ENCODE data around the gene MAP3K13.

MAP3K13 gene

GRCh38 chr3:185503521-185503920 lies 140.6 kb downstream of the MAP3K13 start:
- H3K4ac ChIP-seq (ENCODE audit: low read depth, low read length), result no peak overlapping the region
- WGBS (ENCODE audit: extremely low coverage, insufficient coverage, insufficient read length), result no CpG with 5 or more reads among the region's 1 CpG
- no peak overlapping the region for H3K23ac ChIP-seq (ENCODE audit: low read length)
- DNase-seq, result no peak
- H3K14ac ChIP-seq (ENCODE audit: low read length), result no peak overlapping the region
- H3K4me3 ChIP-seq (ENCODE audit: low read depth, low read length), result no peak overlapping the region
- H3K79me1 ChIP-seq (ENCODE audit: low read length), result peaks cover 4% of the 10 kb centered on the region
- no peaks in the 10 kb centered on the region for H3K36me3 ChIP-seq (ENCODE audit: control insufficient read depth in 1 of 2, insufficient read depth in 2 of 2, low read length in 2 of 2)
- peaks cover 0 to 2% of the 10 kb centered on the region in 2 experiments for H3K4me1 ChIP-seq (ENCODE audit: control insufficient read depth in 1 of 2, insufficient read depth in 2 of 2, low read length in 2 of 2)
- H3K27ac ChIP-seq (ENCODE audit: low read depth, low read length), result no peak overlapping the region
- H4K12ac ChIP-seq (ENCODE audit: low read depth, low read length), result no peak overlapping the region
- no peak overlapping the region for H4K8ac ChIP-seq (ENCODE audit: low read depth, low read length)
- H3K9me3 ChIP-seq (ENCODE audit: insufficient read depth, low read depth, low read length), result peaks cover 1% of the 10 kb centered on the region
- no peak overlapping the region for H2BK120ac ChIP-seq (ENCODE audit: insufficient read depth, low read length, poor library complexity)
- H3K27me3 ChIP-seq (ENCODE audit: insufficient read depth, low read length), result no peaks in the 10 kb centered on the region
- no peak overlapping the region for H4K91ac ChIP-seq (ENCODE audit: low read depth, low read length)
- no peak overlapping the region for H3K18ac ChIP-seq (ENCODE audit: low read length)
- no peak overlapping the region for H3K9ac ChIP-seq (ENCODE audit: low read length)
- H3K79me2 ChIP-seq (ENCODE audit: control insufficient read depth, insufficient read depth, low read length, poor library complexity), result peaks cover 2% of the 10 kb centered on the region
- H3K4me2 ChIP-seq (ENCODE audit: low read length), result no peak overlapping the region
- no peak overlapping the region for H2BK5ac ChIP-seq (ENCODE audit: low read depth, low read length, poor library complexity)
- no peak overlapping the region for H2AK5ac ChIP-seq (ENCODE audit: low read length)
- H2AFZ ChIP-seq (ENCODE audit: insufficient read depth, low read length, poor library complexity), result no peak overlapping the region
- H2BK12ac ChIP-seq (ENCODE audit: low read length), result no peak overlapping the region

DNA sequence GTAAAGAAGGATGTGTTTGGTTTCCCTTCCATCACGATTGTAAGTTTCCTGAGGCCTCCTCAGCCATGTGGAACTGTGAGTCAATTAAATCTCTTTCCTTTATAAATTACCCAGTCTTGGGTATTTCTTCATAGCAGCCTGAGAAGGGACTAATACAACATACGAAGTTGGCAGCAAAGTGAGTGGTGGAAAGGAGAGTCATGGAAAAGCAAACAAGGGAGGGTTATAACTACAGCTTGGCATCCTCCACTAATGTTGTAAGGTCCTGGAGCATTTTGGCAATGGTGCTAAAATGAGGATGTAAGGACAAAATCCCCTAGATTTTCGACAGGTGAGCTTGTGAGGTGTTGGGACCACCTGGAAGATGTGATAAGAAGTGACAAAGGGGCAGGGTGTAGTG lies 141.7 kb downstream of the MAP3K13 start:
- H3K27ac ChIP-seq (ENCODE audit: low read depth, low read length), result no peak overlapping the region
- no peak overlapping the region for H3K4ac ChIP-seq (ENCODE audit: low read depth, low read length)
- no peak overlapping the region for H3K14ac ChIP-seq (ENCODE audit: low read length)
- H3K79me1 ChIP-seq (ENCODE audit: low read length), result no peaks in the 10 kb centered on the region
- no peaks in the 10 kb centered on the region for H3K36me3 ChIP-seq (ENCODE audit: control insufficient read depth in 1 of 2, insufficient read depth in 2 of 2, low read length in 2 of 2)
- no peak overlapping the region for H2BK5ac ChIP-seq (ENCODE audit: low read depth, low read length, poor library complexity)
- H3K9me3 ChIP-seq (ENCODE audit: insufficient read depth, low read depth, low read length), result peaks cover 1% of the 10 kb centered on the region
- H2BK12ac ChIP-seq (ENCODE audit: low read length), result no peak overlapping the region
- H2AFZ ChIP-seq (ENCODE audit: insufficient read depth, low read length, poor library complexity), result no peak overlapping the region
- H3K27me3 ChIP-seq (ENCODE audit: insufficient read depth, low read length), result no peaks in the 10 kb centered on the region
- no peak for DNase-seq
- WGBS (ENCODE audit: extremely low coverage, insufficient coverage, insufficient read length), result no CpG with 5 or more reads among the region's 3 CpGs
- H4K12ac ChIP-seq (ENCODE audit: low read depth, low read length), result no peak overlapping the region
- no peak overlapping the region for H4K91ac ChIP-seq (ENCODE audit: low read depth, low read length)
- peaks cover 0 to 2% of the 10 kb centered on the region in 2 experiments for H3K4me1 ChIP-seq (ENCODE audit: control insufficient read depth in 1 of 2, insufficient read depth in 2 of 2, low read length in 2 of 2)
- H3K9ac ChIP-seq (ENCODE audit: low read length), result no peak overlapping the region
- H3K4me2 ChIP-seq (ENCODE audit: low read length), result no peak overlapping the region
- no peak overlapping the region for H3K4me3 ChIP-seq (ENCODE audit: low read depth, low read length)
- no peak overlapping the region for H3K18ac ChIP-seq (ENCODE audit: low read length)
- no peak overlapping the region for H3K23ac ChIP-seq (ENCODE audit: low read length)
- no peaks in the 10 kb centered on the region for H3K79me2 ChIP-seq (ENCODE audit: control insufficient read depth, insufficient read depth, low read length, poor library complexity)
- no peak overlapping the region for H2BK120ac ChIP-seq (ENCODE audit: insufficient read depth, low read length, poor library complexity)
- H4K8ac ChIP-seq (ENCODE audit: low read depth, low read length), result no peak overlapping the region
- no peak overlapping the region for H2AK5ac ChIP-seq (ENCODE audit: low read length)

DNA sequence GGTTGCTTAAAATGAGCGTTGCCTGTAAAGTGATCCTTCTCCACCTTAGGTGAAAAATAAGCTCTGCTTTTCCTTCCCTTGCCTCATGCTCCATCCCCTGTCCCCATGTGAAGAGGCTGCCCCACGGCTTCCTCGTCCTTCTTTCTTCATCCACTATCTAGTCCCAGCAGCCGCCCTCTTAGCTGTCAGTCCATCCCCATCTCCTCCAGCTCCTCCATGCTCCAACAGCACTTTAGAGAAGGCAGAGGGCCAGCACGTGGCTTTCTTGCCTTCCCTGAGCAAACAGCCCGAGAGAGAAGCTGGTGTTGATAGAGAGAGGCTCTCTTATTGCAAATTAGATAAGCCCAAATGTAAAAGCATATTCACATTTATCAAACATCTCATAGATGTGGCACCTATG lies 144.9 kb downstream of the MAP3K13 start:
- Histone ChIP-seq H2BK12ac (ENCODE audit: low read length) (no peak overlapping the region), H3K4ac (ENCODE audit: low read depth, low read length) (no peak overlapping the region), H3K23ac (ENCODE audit: low read length) (no peak overlapping the region), H3K27me3 (ENCODE audit: insufficient read depth, low read length) (no peaks in the 10 kb centered on the region), H2AK5ac (ENCODE audit: low read length) (no peak overlapping the region), H4K8ac (ENCODE audit: low read depth, low read length) (no peak overlapping the region), H3K79me1 (ENCODE audit: low read length) (no peaks in the 10 kb centered on the region), H2AFZ (ENCODE audit: insufficient read depth, low read length, poor library complexity) (no peak overlapping the region), H3K4me2 (ENCODE audit: low read length) (no peak overlapping the region), H3K36me3 (ENCODE audit: control insufficient read depth in 1 of 2, insufficient read depth in 2 of 2, low read length in 2 of 2) (no peaks in the 10 kb centered on the region), H3K4me1 (ENCODE audit: control insufficient read depth in 1 of 2, insufficient read depth in 2 of 2, low read length in 2 of 2) (peaks cover 0 to 2% of the 10 kb centered on the region in 2 experiments), H2BK5ac (ENCODE audit: low read depth, low read length, poor library complexity) (no peak overlapping the region), H3K4me3 (ENCODE audit: low read depth, low read length) (no peak overlapping the region), H3K9me3 (ENCODE audit: insufficient read depth, low read depth, low read length) (peaks cover 1% of the 10 kb centered on the region), H3K14ac (ENCODE audit: low read length) (no peak overlapping the region), H3K9ac (ENCODE audit: low read length) (no peak overlapping the region), H2BK120ac (ENCODE audit: insufficient read depth, low read length, poor library complexity) (no peak overlapping the region), H3K27ac (ENCODE audit: low read depth, low read length) (no peak overlapping the region), H4K12ac (ENCODE audit: low read depth, low read length) (no peak overlapping the region), H3K79me2 (ENCODE audit: control insufficient read depth, insufficient read depth, low read length, poor library complexity) (no peaks in the 10 kb centered on the region), H4K91ac (ENCODE audit: low read depth, low read length) (no peak overlapping the region), H3K18ac (ENCODE audit: low read length) (no peak overlapping the region)
- WGBS (ENCODE audit: extremely low coverage, insufficient coverage, insufficient read length), result no CpG with 5 or more reads among the region's 6 CpGs
- DNase-seq, result no peak

DNA sequence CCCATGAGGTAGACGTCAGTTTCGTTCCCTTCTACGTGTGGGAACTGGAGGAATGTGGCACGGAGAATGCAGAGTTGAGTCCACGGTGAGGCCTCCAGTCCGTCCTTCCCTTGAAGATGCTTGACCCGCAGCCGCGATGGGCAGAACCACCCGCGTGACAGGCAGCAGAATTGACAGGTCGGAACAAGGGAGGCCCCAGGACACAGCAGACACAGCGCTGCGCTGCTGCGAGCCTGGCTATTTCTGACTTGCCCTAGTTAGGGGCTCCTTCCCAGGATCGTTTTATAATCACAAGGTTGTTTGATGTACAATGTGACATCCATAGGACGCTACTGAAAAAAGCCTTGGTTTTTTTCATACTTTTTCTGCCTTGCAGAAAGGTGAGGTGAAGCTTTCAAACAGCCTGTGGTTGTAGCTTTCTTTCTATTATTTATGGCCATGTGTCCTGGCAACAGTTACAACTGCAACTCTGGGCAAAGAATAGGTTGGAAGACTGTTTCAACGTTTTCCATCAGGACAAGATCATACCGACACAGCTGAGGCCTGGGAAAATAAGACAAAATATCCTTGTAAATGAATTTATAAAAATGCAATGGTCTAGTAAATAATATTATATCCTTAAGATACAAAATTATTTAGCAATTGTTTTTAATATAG lies 145.5 kb downstream of the MAP3K13 start:
- H3K4me2 ChIP-seq (ENCODE audit: low read length), result no peak overlapping the region
- DNase-seq, result no peak
- H3K4me3 ChIP-seq (ENCODE audit: low read depth, low read length), result no peak overlapping the region
- H2AFZ ChIP-seq (ENCODE audit: insufficient read depth, low read length, poor library complexity), result no peak overlapping the region
- H3K79me2 ChIP-seq (ENCODE audit: control insufficient read depth, insufficient read depth, low read length, poor library complexity), result no peaks in the 10 kb centered on the region
- H2BK12ac ChIP-seq (ENCODE audit: low read length), result no peak overlapping the region
- WGBS (ENCODE audit: extremely low coverage, insufficient coverage, insufficient read length), result no CpG with 5 or more reads among the region's 19 CpGs
- H3K23ac ChIP-seq (ENCODE audit: low read length), result no peak overlapping the region
- no peak overlapping the region for H3K4ac ChIP-seq (ENCODE audit: low read depth, low read length)
- no peaks in the 10 kb centered on the region for H3K9me3 ChIP-seq (ENCODE audit: insufficient read depth, low read depth, low read length)
- H3K27ac ChIP-seq (ENCODE audit: low read depth, low read length), result no peak overlapping the region
- no peaks in the 10 kb centered on the region for H3K79me1 ChIP-seq (ENCODE audit: low read length)
- H3K4me1 ChIP-seq (ENCODE audit: control insufficient read depth in 1 of 2, insufficient read depth in 2 of 2, low read length in 2 of 2), result no peaks in the 10 kb centered on the region
- no peak overlapping the region for H4K8ac ChIP-seq (ENCODE audit: low read depth, low read length)
- no peak overlapping the region for H2BK120ac ChIP-seq (ENCODE audit: insufficient read depth, low read length, poor library complexity)
- H2BK5ac ChIP-seq (ENCODE audit: low read depth, low read length, poor library complexity), result no peak overlapping the region
- H3K9ac ChIP-seq (ENCODE audit: low read length), result no peak overlapping the region
- H3K27me3 ChIP-seq (ENCODE audit: insufficient read depth, low read length), result no peaks in the 10 kb centered on the region
- no peak overlapping the region for H4K91ac ChIP-seq (ENCODE audit: low read depth, low read length)
- H2AK5ac ChIP-seq (ENCODE audit: low read length), result no peak overlapping the region
- H3K18ac ChIP-seq (ENCODE audit: low read length), result no peak overlapping the region
- H4K12ac ChIP-seq (ENCODE audit: low read depth, low read length), result no peak overlapping the region
- no peaks in the 10 kb centered on the region for H3K36me3 ChIP-seq (ENCODE audit: control insufficient read depth in 1 of 2, insufficient read depth in 2 of 2, low read length in 2 of 2)
- H3K14ac ChIP-seq (ENCODE audit: low read length), result no peak overlapping the region

Measured in trophoblast cell (in vitro differentiated cells and primary cell).